DMS114 treated with DMSO at 0.1 percent for 48 hours (cell line): ENCODE measurements around the gene MYO10.
"Not testable (repeated sequence)": the region's sequence is repeated elsewhere in the genome, so short reads cannot be mapped to it uniquely, and the experiment has no call there.

Experiments
- DNase-seq: peaks from one replicate; lab custom pipeline; 2025; ENCODE audit not compliant: unreplicated experiment; lab: John Stamatoyannopoulos, UW

Gene MYO10

DNA sequence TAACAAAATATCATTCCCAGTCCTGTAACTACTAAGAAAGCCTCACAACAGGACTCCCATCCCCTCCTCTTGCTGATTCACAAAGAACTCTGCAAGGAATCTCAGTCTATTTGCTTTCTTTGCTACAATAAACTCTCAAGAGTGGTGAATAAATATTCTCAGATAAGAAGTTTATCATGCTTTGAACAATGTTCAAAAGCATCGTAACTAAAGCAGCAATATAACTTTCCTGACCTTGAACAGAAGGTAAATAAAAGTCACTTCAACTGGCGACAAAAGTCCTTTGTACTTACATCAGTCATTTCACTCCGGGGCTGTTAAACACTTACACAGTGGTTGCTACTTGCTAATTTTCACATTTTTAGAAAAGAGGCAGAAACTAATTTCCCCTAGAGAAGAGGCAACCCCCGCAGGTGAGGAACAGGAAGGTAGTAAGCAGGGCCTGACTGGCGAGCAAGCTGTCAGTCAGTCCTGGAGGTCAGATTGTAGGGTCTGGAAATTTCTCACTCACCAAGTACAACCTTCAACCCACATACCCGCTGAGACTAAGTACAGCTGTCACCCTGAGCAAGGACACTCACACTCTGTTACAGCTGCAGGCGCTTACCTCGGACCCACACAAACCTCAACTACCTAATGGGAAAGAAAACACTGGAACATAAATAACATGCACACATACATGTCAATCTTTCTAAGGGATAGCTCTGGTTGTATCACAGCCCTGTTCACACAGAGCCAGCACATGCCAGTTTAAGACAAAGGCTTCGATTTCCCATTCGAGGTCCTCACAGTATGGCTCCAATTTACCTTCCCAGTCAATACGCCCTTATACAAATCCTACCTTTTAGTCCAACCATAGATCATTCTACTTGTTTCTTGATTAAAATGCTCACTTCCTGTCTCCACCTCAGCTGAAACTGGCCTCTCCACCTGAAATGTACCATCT is 214.7 kb downstream of the MYO10 start:
- DNase-seq = no peak

DNA sequence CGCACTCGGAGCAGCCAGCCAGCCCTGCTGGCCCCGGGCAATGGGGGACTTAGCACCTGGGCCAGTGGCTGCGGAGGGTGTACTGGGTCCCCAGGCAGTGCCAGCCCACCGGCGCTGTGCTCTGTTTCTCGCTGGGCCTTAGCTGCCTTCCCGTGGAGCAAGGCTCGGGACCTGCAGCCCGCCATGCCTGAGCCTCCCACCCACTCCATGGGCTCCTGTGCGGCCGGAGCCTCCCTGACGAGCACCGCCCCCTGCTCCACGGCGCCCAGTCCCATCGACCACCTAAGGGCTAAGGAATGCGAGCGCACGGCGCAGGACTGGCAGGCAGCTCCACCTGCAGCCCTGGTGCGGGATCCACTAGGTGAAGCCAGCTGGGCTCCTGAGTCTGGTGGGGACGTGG is 218.1 kb downstream of the MYO10 start:
- DNase-seq = not testable (repeated sequence)

DNA sequence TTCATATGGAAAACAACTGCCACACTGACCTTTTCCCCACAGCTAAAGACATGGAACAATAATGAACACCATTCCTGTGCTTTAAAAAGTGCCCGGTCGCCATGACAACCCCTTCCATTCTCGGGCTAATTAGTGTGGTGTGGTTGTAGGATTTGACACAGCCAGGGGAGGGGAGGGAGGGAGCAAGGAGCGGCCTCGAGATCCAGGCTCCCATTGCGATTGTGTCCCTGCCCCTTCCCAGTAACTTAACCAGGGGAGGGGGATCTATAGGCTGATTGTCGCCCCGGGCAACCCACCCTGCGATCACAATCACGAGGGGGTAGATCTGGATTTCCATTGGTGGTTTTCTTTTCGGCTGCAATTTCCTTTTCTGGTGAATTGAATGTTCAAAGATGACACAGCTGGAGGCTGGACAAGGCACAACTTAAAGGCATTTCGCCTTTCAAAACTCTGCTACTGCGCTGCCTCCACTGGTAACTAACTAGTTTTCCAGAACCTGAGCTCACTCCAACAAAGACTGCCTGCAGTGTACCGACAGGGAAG is 222.6 kb downstream of the MYO10 start:
- DNase-seq = no peak

DNA sequence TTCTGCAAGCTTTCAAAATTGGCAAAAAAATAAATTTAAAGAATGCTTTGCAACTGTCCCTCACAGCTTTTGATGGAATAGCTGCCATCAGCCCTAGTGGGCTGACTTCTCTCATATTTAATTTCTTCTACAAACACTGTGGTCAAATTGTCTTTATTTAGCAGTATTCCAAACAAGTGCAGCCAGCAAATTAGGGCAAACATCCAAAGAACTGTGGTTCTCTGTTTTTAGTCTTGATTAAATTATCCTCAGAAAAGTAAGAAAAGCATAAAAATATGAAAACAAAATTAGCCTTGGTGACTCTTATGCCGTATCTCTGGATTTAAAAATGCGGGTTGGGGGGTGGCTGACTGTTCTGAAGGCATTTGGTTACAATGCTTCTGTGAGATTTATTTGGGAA is 223.5 kb downstream of the MYO10 start:
- no peak for DNase-seq

DNA sequence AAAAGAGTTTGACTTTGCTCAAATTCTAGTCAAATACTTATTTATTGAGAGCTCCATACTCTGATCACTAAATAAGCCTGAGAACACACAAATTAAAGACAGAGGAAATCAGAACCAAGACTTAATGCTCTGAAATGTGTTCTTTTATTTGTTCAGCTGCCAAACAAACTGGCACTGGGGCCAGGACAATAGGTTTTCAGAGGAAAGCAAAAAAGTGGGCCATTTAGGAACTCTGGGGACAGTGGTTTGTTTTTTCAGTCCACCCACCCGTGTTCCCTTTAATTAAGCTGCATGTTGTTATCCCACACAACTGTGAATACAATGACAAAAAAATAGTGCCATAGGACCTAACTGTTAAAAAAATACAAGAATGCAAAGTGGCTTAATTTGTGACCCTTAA is 223.9 kb downstream of the MYO10 start:
- DNase-seq = no peak

DNA sequence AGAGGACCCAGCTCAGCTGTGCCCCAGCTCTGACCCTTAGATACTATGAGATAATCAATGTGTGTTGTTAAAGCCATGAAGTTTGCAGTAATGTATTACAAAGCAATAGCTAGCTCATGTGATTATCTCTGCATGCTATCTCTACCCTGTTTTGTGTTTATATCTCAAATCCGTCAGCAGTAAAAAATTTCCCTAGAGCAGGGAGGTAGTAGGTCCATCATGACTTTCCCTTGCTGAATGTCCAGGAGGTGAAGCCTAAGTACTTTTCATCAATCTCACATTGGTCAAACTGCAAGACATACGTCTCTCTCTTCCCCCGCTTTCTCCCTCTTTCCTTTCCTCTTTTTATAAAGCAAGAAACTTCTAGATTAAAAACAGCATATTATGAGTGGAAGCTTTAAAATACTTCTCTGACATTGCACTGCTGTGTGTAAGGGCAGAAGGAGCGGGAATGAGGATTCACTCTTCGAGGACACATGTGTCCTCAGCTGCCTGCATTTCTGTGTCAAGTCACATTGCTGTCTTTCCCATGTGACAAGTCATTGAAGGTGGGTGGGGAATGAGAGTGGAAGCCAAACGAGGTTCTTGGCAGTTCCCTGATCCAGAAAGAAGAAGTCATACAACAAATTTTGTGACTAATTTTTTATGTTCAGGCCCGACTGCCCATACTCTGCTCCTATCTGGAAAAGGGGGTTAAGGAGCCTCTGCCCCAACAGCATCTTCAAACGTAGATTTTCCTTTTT is 226.2 kb downstream of the MYO10 start:
- no peak for DNase-seq

DNA sequence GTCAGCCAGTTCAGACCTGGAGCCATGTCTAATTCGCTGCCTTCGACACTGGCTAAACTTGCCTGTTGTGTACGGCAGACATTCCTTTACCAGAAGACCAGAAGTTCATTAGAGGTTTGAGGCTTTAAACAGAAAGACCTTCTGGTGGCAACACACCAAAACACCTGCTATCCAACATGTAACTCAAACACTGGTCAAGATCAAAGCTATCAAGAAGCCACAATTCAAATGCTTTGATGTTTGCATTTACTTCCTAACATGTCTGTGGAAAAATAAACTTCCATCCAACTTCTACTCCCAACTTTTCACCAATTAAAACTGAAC is 228.3 kb downstream of the MYO10 start:
- no peak for DNase-seq

DNA sequence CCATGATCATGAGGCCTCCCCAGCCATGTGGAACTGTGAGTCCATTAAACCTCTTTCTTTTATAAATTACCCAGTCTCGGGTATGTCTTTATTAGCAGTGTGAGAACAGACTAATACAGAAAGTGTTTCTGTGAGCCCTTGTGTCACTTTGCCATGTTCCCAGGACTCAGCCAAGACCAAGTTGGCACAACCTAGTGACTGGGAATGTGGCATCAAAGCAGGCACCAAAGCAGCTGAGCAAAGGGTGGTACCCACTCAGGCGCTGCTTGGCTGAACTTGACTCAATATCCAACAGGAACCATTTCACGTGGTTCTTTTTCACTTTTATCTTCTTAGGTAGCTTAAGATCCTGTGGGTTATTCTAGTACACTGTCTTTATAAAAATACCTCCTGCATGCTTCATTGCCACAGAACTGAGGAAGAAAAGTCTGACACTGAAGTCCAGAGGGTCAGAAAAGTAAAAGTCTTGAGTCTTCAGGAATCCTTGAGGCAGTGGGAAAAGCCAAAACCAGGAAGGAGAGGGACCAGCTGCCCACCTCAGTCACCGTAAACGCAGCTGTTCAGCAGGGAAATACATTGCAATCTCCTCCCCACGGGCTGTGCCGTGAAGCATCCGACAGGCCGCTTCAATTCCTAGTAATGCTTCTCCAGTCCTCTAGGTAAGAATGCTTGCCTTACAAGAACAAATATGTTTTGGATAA is 228.8 kb downstream of the MYO10 start:
- DNase-seq = no peak

DNA sequence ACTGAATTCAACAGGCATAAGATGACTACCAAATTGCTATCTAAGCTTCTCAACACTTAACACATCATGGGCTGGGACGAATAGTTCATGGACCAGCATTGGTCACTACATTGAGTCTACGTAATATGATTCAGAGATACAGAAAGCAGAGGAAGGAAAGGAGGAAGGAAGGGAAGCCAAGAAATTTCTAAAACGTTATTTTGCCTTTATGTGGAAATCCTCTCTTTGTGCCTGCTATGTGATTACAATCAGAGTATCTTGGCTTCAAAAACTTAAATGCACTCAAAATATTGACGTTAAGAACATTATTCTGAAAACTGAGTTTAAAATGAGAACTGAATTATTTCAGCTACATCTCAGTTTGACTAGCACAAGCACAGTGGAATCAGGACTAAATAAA is 231.1 kb downstream of the MYO10 start:
- DNase-seq = no peak

DNA sequence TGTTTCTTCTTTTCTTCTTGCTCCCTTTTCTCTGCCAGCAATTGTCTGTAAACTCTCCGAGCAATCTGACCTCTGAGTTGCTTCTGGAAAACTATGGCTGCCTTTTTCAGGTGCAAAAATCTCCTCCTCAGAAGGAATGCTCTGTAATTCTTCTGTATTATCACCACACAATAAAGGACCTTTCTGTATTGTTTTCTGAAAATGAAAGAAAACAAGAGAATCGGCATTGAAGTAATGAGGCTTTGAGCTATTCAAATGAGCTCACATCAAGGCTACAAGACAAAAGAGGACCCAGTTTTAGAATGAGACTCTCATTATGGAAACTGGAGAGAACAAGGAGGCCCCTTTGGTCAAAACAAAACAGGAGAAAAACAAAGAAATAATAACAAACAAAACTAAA is 233.1 kb downstream of the MYO10 start:
- DNase-seq = no peak

DNA sequence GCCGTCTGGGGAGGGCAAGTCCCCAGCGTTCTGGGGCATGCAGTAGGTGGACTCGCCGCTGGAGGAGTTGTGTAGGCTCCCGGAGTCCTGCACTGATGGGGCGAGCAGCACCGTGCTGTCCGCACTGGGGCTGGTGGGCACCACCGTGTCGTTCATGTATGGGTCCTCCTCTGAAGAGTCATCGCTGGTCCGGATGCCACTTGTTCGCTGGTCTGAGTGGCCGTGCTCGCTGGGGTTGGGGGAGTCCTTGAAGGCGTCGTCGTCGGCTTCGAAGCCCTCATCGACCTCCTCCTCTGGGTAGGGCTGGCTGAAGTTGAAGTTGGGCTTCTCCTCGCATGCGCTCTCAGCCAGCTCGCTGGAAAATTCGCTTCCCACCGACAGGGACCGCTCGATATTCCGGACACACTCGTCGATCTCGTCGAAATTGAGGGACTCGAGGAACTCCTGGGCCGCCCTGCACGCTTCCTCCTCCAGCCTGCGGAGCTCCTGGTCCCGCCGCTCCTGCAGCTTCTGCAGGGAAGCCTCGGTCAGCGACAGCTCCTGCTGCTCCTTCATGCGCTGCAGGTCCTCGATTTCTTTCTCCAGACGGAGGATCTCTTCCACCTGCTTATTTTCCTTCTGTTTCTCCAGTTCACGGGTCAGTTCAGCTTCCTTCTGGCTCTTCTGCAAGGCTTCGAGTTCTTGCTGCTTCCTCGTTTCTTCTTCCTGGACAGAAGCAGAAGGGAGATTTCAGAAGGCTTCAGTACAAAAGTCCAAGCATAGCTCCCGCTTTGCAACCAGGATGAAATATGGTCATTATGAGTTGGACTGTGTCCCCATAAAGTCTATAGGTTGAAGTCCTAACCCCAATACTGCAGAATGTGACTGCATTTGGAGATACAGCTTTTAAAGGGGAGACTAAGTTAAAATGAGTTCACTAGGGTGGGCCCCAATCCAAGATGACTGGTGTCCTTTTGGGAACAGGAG is 234.7 kb downstream of the MYO10 start:
- no peak for DNase-seq

DNA sequence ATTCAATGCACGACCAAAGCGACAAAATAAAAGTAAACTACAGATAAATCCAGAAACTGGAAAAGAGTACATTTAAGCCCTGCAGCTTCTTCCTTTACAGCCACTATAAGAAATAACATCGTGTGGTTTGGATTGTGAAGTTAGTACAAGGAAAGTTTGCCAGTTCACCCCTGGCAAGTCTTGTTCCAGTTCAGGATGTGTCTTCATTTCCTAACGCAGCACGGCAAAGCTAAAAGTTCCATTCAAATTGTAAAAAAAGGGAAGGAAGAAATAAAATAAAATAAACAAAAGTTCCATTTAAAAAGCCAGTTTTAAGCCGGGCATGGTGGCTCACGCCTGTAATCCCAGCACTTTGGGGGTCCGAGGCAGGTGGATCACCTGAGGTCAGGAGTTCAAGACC is 236.0 kb downstream of the MYO10 start:
- DNase-seq = no peak

DNA sequence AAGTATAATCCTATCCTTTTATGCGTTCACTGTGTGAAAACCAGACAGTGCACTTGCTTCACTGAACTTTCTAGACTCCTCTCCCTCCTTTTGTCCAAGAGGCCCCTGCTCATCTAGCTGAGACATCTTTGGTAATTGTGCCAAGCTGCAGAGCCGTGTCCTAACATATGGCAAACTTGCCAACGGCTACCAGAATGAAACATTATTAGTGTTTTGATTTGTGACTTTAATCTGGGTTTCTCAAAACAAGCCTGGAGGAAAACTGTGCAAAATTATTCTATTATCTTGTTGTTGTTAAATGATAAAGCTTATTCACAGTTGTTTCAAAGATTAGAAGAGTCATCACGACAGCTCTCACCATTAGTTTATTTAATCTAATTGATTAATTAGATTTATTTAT is 240.3 kb downstream of the MYO10 start:
- DNase-seq = no peak

DNA sequence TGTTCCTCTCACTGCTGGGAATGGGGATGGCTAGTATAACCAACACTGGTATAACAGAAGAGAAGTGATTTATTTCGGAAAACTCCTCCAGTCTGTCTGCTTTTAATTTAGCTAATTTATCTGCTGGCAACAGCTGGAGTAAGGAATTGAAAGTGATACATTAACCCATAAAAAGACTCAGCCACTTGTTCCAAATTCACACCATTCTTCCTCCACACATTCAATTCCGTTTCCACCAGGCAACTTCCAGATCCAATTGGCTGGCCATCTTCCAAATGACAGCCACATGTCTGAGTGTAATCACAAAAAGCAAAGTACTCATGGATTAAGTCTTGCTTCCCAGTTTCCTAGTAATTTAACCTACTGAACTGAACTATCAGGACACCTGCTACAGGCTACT is 242.2 kb downstream of the MYO10 start:
- no peak for DNase-seq

DNA sequence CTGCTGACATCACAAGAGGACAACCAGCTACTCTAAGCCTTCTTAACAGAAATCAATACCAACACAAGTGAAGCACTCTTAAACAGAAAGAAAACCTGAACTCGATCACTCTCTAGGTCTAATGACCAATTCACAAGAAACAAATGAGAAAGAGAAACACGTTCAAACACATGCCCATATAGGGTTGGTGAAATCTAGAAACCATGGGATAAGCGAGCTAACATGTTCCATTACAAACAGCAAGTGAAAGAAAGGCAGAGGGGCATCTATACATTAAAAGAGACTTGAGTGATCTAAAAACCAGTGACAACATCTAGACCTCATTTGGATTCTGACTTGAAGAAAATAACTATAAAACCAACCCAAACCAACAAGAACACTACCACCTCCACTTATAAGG is 244.4 kb downstream of the MYO10 start:
- DNase-seq = no peak

DNA sequence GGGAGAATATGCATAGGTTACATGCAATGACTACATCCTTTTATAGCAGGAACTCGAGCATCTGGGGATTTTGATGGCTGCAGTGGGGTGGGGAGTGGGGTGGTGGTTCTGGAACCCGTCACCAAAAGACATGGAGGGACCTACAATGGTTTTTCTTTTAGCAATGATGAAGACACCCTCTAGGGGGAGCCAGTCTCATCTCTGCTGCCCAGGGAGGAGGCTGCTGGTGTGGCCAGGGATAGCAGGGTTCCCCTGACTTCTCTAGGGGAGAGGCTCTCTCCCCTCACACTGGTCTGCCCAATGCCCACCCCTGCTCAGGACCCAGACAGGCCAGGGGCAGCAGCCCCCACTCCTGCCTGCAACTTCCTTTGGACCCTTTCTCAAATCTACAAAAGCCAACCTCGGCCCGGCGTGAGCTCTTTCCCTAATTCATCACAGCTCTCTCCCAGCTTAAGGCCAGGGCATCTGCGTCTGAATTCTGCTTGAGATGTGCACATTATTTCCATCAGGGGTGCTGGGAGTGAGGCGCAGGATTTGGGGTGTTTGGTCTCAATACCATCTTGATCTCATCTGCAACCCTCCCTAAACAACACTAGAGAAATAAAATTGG is 245.7 kb downstream of the MYO10 start:
- no peak for DNase-seq

DNA sequence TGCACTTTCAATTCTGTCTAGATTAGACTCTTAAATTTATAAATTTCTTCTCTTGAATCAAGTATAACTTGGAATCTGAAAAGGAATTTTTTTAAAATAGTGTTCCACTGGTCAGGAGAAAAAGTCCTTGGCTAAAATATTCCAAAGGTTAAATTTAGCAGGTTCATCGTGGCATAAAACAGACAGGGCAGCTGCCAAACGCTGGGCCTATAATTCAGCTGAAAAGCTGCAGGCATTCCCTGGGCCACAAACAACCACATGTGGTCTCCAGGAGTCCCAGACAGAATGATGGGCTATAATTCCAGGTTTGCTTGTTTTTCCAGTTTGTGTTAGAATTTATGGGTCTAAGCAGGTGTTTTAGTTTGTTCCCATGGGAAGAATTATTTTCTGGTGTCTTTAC is 248.2 kb downstream of the MYO10 start:
- DNase-seq = no peak

DNA sequence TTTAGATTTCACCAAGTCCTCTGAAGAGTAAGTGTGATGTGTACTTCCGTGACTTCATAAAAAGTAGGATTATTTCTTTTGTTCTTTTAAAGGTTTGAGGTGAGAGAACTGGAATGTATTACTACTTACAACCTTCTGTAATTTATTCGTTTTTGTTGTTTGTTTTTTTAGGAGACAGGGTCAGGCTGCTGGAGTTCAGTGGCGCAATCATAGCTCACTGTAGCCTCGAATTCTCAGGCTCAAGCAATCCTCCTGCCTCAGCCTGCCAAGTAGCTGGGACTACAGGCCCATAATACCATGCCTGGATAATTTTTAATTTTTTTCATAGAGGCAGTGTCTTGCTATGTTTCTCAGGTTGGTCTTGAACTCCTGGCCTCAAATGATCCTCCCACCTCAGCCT is 251.0 kb downstream of the MYO10 start:
- no peak for DNase-seq

DNA sequence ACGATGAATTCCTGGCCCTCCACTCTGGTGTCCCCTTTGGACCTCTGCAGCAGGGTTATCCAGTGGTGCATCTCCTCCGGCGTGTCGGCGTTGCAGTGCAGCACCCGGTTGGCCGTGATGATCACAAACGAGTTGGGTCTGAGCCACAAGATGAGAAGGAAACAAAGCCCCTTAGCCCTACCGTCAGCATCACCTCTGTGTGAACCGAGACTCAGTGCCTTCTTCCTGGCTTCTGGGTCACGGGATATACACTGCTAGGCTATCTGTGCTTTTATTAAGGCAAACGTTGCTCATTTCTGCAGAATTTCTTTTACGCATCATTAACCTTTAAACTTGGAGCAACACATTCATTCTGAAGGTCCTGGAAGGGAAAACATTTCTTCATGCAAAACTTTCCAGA is 254.2 kb downstream of the MYO10 start:
- DNase-seq = no peak

DNA sequence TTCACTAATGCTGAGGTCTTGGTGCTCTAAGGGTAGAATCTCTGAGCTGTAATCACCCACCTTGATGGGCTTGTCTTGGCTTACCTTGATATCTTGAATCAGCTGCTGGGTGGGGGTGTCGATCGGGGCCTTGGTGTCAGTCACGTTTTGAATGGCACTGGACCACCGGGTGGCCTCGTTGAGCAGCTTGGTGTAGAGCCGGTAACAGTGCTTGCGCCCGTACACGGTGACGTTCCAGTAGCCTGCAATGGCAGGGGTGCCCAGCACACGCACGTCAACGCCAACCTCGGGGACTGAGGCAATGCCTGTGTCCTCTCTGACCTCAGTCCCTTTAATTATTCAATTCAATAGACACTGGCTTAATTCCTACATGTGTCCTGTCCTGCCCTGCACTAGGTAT is 256.2 kb downstream of the MYO10 start:
- DNase-seq = no peak
